NK-92 (cell line): ENCODE data around the gene SPACA7.
"Not testable (repeated sequence)": the region's sequence is repeated elsewhere in the genome, so short reads cannot be mapped to it uniquely, and the experiment has no call there.

Source experiments
- DNase-seq: peaks from one replicate; lab custom pipeline; 2025; ENCODE audit not compliant: unreplicated experiment; lab: John Stamatoyannopoulos, UW

SPACA7 gene

GRCh38 chr13:112349681-112350080 lies 26.5 kb upstream of the SPACA7 start:
- DNase-seq = no peak

GRCh38 chr13:112350300-112350699 lies 25.9 kb upstream of the SPACA7 start:
- no peak for DNase-seq

DNA sequence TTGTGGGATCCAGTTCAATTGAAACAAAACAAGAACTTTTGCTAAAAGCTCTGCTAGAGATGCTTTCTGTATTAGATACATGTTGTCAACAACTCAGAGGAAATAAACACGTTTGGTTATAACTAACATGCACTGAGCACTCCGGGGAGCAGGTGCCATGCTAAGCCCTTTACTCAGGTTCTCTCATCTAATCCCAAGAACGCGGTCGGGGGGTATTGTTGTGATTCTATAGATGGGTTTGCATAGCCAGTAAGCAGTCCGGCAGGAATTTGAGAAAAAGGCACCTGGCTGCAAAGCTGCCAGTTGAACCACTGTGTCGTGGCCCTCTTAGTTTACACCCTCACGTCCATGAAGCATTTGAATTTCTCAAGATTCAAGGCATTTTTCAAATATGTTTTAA lies 24.3 kb upstream of the SPACA7 start:
- DNase-seq = no peak

- no peak for DNase-seq
These were observed 22.3 kb upstream of the SPACA7 start for GRCh38 chr13:112353856-112354255.

GRCh38 chr13:112354330-112355273 lies 21.6 kb upstream of the SPACA7 start:
- no peak for DNase-seq

GRCh38 chr13:112355274-112355838 lies 20.8 kb upstream of the SPACA7 start:
- no peak for DNase-seq

GRCh38 chr13:112356190-112356589 lies 20.0 kb upstream of the SPACA7 start:
- DNase-seq = no peak

DNA sequence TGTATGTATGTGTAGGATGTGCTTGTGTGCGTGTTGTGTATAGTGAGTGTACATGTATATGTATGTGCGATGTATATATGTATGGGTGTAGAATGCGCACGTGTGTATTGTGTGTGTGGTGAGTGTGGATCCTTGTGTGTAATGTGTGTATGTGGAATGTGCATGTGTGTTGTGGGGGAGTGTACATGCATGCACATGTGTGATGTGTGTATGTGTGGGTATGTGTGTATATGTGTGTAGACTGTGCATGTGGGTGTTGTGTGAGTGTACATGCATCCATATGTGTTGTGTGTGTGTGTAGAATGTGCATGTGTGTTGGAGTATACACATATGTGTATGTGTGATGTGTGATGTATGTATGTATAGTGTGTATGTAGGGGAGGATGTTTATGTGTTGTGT lies 18.0 kb upstream of the SPACA7 start:
- no peak for DNase-seq

DNA sequence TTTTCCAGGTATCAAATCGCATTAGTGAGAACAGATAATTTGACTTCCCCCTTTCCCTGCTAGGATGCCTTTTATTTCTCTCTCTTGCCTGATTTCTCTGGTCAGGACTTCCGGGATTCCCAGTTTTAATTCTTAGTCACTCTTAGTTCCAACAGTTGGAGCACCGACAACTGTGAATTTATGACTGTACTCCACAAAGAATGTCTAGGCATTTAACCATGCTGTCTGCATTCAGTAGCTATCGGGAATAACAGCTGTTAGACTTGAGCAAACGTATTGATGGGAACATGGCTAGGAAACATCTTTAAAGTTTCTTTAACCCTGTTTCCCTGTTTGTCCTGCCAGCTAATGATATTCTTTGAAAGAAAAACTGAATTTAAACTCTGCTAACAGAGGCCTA lies 14.1 kb upstream of the SPACA7 start:
- DNase-seq = no peak

GRCh38 chr13:112363867-112364528 lies 12.2 kb upstream of the SPACA7 start:
- no peak for DNase-seq

DNA sequence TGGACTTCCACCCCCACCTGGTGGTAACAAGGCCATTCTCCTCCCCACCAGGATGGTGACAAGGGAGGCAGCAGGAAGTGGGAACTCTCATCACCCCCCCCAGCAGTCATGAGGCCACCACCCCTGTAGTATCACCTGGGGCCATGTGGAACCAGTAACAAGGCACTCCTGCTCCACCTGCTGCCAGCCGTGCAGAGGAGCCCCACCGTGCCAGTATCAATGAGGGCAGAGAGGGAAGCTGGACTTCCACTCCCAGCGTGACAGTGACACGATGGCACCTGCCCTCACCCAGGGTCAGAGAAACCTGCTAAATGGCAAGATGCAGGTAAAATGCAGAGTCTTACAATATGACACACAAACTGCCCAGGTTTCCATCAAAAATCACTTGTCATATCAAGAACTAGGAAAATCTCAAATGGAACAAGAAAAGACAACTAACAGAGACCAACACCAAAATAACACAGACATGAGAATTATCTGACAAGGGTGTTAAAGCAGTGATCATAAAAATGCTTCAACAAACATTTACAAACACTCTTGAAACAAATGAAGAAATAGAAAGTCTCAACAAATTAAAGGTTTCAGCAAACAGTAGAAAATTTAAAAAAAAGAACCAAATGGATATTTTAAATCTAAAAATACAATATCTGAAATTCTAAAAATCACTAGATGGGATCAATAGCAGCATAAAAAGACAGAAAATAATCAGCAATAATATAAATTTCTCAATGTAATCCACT lies 9.1 kb upstream of the SPACA7 start:
- DNase-seq = no peak

- no peak for DNase-seq
These were observed 7.3 kb upstream of the SPACA7 start for GRCh38 chr13:112368883-112369282.

GRCh38 chr13:112370311-112370710 lies 5.8 kb upstream of the SPACA7 start:
- no peak for DNase-seq

- no peak for DNase-seq
These were observed 1.9 kb upstream of the SPACA7 start for GRCh38 chr13:112374271-112374670.

DNA sequence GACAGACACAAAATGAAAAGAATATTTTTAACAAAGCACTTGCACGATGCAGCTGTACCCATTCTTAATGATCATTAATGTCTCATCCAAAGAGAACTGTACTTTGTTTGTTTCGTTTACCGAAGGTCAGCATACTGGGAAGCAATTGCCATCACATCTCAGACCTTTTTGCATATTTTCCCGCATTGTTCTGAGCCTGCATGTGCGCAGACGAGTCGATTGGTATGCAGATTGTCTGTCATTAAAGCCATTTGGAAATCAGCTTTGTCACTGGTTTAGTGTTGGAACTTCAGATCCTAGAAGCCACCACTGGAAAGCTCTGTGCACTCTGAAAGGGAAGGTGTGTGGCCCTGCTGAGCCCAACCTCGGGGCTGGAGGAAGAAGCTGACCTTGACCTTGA lies 15.6 kb downstream of the SPACA7 start:
- no peak for DNase-seq

DNA sequence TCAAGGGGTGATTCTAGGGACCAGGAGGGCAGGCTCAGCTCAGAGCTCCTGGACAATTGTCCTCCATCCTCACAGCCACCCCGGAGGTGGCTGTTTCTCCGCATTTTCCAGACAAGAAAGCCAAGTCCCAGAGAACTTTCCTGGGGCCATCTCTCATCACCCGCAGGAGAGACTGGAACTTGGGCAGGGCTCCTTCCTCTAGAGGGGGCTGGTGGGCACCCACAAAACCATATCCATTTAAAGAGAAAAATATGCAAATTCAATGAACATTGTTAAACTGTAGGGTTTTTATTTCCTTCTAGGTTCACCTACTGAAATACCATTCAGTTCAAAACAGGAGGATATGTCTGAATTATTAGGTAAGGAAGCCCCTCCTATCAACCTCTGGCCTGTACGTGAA lies 16.6 kb downstream of the SPACA7 start:
- no peak for DNase-seq

- DNase-seq = not testable (repeated sequence)
These were observed 18.9 kb downstream of the SPACA7 start for GRCh38 chr13:112395022-112395421.

- DNase-seq = not testable (repeated sequence)
These were observed 19.8 kb downstream of the SPACA7 start for GRCh38 chr13:112395941-112396340.

DNA sequence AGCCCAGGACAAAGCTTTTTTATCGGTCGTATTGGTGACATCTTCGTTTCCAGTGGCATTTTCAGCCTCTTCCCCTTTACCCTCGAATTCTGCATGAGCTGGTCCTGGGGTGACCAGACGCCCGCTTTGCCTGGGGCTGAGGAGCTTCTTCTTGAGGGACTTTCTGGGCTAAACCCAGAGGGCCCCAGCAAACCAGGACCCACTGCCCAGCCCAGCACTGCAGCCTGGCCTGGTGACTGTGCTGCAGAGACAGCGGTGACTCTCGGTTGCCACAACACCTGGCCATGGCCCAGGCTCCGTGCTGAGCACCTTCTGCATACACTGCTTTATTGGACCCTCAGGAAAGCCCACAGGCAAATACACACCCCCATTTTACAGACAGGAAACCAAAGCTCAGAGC lies 21.0 kb downstream of the SPACA7 start:
- no peak for DNase-seq

GRCh38 chr13:112398347-112398746 lies 22.2 kb downstream of the SPACA7 start:
- not testable (repeated sequence) for DNase-seq

DNA sequence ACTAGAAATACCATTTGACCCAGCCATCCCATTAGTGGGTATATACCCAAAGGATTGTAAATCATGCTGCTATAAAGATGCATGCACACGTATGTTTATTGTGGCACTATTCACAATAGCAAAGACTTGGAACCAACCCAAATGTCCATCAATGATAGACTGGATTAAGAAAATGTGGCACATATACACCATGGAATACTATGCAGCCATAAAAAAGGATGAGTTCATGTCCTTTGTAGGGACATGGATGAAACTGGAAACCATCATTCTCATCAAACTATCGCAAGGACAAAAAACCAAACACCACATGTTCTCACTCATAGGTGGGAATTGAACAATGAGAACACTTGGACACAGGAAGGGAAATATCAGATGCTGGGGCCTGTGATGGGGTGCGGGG lies 33.7 kb downstream of the SPACA7 start:
- not testable (repeated sequence) for DNase-seq
